Mesodermal cell (in vitro differentiated cells): ENCODE measurements around the gene TXNRD2.
A peak's percentile ranks its signal among the peaks of the same experiment; 100 is the strongest.

Source experiments
- H3K27ac ChIP-seq: 2 replicates; pipeline ENCODE4 v1.7.0; 2013; ENCODE audit warnings: mild to moderate bottlenecking, low read depth, low read length, moderate library complexity; ENCODE audit not compliant: severe bottlenecking
- H3K36me3 ChIP-seq: 2 replicates; pipeline ENCODE4 v1.7.1; 2013; ENCODE audit warnings: mild to moderate bottlenecking, low read length, moderate library complexity; ENCODE audit not compliant: control insufficient read depth, insufficient read depth
- H3K4me1 ChIP-seq: one replicate; pipeline ENCODE4 v1.7.1; 2013; ENCODE audit warnings: mild to moderate bottlenecking, low read length; ENCODE audit not compliant: insufficient read depth, control insufficient read depth, poor library complexity, severe bottlenecking
- H3K4me3 ChIP-seq: 2 replicates; pipeline ENCODE4 v1.7.0; 2013; ENCODE audit warnings: low read length, control low read depth, mild to moderate bottlenecking; ENCODE audit not compliant: insufficient read depth, poor library complexity, severe bottlenecking; ENCODE audit errors: extremely low read depth
- H3K9me3 ChIP-seq: 2 replicates; pipeline ENCODE4 v1.7.1; 2013; ENCODE audit warnings: mild to moderate bottlenecking, low read length, moderate library complexity; ENCODE audit not compliant: control insufficient read depth
- WGBS, 2 experiments: methylation state at CpG; one replicate each; pipeline ENCODE4 v1.1.5; 2013; ENCODE audit warnings: missing lambda C conversion rate in 2 of 2; ENCODE audit not compliant: insufficient coverage in 2 of 2; 5-methylcytosine and 5-hydroxymethylcytosine counted together

The TXNRD2 gene

DNA sequence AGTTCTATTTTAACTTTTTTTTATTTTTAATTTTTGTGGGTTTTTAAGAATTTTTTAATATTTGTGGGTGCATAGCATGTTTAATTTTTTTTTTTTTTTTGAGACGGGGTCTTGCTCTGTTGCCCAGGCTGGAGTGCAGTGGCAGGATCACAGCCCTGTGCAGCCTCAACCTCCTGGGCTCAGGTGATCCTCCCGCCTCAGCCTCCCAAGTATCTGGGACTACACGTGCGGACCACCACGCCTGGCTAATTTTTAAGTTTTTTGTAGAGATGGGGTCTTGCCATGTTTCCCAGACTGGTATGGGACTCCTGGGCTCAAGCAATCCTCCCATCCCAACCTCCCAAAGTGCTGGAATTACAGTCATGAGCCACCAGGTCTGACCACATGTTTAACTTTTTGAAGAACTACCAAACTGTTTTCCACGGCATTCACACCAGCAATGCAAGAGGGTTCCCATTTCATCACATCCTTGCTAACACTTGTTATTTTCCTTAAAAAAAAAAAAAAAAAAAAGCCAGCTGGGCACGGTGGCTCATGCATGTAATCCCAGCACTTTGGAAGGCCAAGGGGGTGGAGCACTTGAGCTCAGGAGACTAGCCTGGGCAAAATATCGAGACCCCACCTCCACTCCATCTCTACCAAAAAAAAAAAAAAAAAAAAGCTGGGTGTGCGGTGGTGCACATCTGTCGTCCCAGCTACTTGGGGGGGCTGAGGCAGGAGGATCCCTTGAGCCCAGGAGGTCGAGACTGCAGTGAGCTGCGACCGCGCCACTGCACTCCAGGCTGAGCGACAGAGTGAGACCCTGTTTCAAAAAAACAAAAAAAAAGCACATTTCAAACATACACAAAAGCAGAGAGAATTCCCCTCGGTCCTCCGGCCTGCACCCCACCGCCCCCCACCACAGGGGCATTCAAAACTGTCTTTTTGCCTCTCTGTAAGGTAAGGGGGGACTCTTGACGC is 16.7 kb upstream of the TXNRD2 start:
- Histone ChIP-seq H3K4me3 (peak overlapping the region; percentile 23), H3K27ac (no peak overlapping the region), H3K4me1 (peaks cover 14% of the 10 kb centered on the region), H3K36me3 (no peaks in the 10 kb centered on the region), H3K9me3 (no peaks in the 10 kb centered on the region)
- WGBS, 2 experiments, result 82 to 92% methylated on average over 9 to 12 of the region's 19 CpGs

DNA sequence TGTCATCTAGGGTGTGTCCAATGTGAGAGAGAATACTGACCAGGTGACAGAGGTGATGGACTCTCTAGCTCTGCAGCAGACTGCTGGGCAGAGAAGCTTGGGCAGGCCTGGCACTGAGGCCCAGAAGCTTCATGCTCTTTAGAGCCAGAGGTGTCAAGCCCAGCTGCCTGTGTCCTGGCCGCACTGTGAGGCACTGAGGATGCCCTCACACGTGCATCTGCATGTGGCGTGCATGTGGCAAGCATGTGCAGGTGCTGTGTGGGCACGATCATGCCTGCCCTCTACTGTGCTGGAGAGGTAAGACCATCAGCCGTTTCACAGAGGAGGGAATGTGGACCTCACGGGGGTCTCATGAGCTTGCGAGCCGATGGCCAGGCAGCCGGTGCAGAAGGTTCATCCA is 15.8 kb upstream of the TXNRD2 start:
- H3K27ac ChIP-seq, result no peak overlapping the region
- 92 to 95% methylated on average over 7 to 9 of the region's 9 CpGs for WGBS, 2 experiments

DNA sequence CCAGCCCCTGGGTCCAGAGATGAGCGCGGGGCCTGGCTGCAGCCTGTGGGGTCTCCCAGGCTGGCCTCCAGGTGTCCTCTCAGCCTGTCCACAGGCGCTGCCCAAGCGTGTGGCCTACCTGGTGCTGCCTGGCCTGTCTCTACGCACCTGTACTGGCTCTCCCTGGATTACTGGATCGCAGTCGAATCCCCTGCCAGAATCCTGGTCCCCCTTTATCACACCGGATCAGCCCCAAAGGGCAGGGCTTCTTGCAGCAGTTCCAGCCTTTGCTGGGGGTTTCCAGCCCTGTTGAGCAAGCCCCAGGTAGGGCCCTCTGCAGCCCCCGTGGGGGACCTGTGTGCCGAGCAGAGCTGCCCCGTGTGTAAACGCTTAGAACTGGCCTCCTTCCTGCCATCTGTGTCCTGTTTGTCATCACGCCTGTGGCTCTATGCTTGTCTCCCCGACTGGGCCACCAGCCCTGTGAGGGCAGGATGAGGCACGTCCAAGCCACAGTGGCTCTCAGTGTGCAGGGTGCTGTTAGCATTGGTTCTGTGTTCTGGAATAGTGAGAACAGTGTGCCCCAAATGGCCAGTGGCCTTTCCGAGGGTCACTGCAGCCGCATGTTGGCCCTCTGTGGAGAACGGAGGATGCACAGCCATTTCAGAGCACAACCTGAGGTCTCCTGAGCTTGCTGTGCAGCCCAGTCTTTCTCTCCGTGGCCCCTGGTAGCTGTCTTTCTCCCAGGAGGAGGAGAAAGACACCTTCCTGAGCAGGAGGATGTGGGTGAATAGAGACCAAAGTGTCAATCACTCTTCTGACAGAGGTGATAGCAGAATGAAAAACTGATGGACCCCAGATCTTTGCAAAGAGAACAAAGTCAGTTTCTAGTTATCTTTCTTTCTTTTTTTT is 13.9 kb upstream of the TXNRD2 start:
- H3K9me3 ChIP-seq, result no peaks in the 10 kb centered on the region

More for the DNA sequence above, 15.8 kb upstream of the TXNRD2 start:
- Histone ChIP-seq H3K36me3 (no peaks in the 10 kb centered on the region), H3K9me3 (no peaks in the 10 kb centered on the region), H3K4me1 (peaks cover 7% of the 10 kb centered on the region), H3K4me3 (no peak overlapping the region)

DNA sequence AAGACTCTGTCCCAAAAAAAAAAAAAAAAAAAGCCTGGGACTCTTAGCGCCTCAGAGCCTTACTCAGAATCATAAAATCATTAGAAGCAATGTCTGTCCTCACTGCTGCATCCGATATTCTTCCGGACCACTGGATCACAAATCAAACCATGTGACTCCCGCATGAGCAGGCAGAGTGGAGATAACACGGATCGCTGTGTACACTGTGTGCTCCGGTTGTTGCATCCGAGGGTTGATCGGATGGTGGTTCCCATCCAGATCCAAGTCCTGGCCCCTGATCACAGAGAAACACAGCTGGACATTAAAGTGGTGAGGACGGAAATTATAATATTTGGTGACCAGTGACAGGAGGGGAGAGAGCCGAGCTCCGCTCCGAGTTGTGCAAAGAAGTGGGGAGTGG is 9.7 kb upstream of the TXNRD2 start:
- 95% methylated on average over 12 of the region's 13 CpGs for WGBS, 2 experiments
- Histone ChIP-seq H3K36me3 (peaks cover 6% of the 10 kb centered on the region), H3K27ac (no peak overlapping the region), H3K4me1 (peaks cover 15% of the 10 kb centered on the region), H3K4me3 (no peak overlapping the region), H3K9me3 (no peaks in the 10 kb centered on the region)

More for the DNA sequence above, 13.9 kb upstream of the TXNRD2 start:
- Histone ChIP-seq H3K27ac (no peak overlapping the region), H3K4me3 (no peak overlapping the region), H3K36me3 (peaks cover 3% of the 10 kb centered on the region), H3K4me1 (peaks cover 11% of the 10 kb centered on the region)
- 93 to 96% methylated on average over 16 to 17 of the region's 19 CpGs for WGBS, 2 experiments

DNA sequence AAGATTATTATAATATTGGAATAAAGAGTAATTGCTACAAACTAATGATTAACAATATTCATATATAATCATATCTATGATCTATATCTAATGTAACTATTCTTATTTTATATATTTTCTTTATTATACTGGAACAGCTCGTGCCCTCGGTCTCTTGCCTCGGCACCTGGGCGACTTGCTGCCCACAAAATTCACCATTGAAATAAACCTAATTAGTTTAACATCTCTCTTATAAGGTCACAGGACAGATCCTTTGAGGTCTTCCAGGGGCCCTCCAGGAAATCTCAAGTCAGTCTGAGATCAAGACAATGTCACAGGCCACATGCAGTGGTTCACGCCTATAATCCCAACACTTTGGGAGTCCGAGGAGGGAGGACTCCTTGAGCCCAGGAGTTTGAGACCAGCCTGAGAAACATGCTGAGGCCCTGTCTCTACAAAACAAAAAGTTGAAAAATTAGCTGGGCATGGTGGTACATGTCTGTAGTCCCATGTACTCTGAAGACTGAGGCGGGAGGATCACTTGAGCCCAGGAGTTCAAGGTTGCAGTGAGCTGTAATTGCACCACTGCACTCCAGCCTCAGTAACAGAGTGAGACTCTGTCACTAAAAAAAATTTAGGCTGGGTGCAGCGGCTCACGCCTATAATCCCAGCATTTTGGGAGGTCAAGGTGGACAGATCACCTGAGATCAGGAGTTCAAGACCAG is 6.6 kb upstream of the TXNRD2 start:
- H3K4me1 ChIP-seq, result peaks cover 24% of the 10 kb centered on the region
- no peak overlapping the region for H3K27ac ChIP-seq
- 85 to 94% methylated on average over 7 to 9 of the region's 9 CpGs for WGBS, 2 experiments
- no peaks in the 10 kb centered on the region for H3K9me3 ChIP-seq
- peaks cover 6% of the 10 kb centered on the region for H3K36me3 ChIP-seq
- H3K4me3 ChIP-seq, result no peak overlapping the region

DNA sequence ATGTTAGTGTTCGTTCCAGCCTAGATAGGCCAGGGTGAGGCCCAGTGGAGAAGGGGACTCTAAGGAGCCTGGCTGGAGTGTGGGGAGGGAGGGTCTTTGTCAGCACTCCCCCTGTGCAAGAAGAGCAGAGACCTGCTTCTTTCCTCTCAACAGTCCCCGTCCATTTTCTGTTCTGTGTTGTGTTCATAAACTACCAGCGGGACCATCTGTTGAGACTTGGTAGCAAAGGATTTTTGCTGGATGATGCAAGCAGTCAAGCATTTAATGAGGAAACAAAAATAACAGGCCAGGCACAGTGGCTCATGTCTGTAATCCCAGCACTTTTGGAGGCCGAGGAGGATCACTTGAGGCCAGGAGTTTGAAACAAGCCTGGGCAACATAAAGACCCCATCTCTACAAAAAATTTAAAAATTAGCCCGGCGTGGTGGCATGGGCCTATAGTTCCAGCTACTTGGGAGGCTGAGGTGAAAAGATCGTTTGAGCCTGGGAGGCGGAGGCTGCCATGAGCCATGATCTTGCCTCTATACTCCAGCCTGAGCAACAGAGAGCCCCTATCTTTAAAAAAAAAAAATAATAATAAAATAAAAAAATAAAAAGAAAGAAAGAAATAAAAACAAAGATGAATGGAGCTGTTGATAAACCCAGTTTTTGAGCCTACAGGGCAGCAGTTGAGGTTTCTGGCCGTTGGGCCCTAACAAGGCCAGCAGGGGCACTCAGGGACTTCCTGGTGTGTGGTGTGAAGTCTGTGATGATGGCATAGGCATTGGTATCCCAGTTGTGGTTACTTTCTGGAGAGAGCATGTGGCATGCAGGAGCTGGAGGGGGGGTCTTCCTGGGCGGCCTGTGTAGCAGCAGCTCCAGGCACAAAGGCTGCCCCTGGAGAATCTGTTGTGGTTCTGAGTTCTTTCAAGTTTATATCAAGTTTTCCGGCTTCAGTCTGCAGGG is 1.7 kb upstream of the TXNRD2 start:
- H3K36me3 ChIP-seq, result no peaks in the 10 kb centered on the region
- H3K4me3 ChIP-seq, result peak overlapping the region; percentile 58
- H3K9me3 ChIP-seq, result no peaks in the 10 kb centered on the region
- H3K4me1 ChIP-seq, result peaks cover 21% of the 10 kb centered on the region
- WGBS, 2 experiments, result 61 to 80% methylated on average over 3 to 7 of the region's 11 CpGs
- H3K27ac ChIP-seq, result peak overlapping the region; percentile 97

DNA sequence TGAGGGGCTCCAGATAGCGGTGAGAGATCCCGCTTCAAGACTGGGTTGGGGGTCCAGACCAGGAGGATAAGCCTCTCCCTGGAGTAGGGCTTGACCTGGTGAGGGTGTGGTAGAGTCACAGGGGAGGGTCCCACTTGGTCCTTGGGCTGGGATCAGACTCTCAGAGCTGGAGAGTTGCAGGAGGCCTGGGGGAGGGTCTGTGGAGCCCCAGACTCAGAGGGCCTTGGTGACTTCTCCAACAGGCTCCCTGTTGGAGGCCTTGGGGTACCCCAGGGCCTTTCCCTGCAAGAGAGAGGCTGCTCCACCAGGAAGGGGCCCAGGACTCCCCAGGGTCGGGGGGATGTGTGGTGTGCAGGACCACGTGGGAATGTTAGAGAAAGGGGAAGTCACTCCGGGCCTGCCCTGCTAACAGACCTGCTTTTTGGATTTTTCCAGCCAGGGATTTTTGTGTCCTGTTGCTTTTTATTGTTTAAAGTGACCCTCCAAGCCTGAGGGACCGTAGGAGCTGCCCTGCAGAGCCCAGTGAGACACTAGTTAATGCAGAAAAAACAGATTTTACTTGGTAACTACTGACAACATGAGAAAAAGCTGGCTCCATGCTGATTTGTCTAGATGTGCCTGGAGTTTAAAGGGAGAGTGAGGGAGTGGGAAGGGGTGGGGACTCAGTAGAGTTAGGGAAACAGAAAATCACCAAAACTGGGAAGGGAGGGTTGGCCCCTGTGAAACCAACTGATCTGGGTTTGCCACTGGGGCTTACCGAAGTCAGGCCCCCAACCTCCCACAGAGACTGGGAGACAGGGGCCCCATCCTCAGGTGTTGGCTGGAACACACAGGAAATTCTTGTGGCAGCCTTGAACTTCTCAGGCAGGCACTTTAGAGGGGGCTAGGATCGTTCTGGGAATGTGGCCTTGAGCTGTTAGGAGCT is 801 bp upstream of the TXNRD2 start:
- 21 to 26% methylated on average over 6 to 8 of the region's 8 CpGs for WGBS, 2 experiments
- Histone ChIP-seq H3K36me3 (peaks cover 3% of the 10 kb centered on the region), H3K4me3 (peak overlapping the region; percentile 58), H3K27ac (peak overlapping the region; percentile 97), H3K4me1 (peaks cover 21% of the 10 kb centered on the region), H3K9me3 (peaks cover 5% of the 10 kb centered on the region)

DNA sequence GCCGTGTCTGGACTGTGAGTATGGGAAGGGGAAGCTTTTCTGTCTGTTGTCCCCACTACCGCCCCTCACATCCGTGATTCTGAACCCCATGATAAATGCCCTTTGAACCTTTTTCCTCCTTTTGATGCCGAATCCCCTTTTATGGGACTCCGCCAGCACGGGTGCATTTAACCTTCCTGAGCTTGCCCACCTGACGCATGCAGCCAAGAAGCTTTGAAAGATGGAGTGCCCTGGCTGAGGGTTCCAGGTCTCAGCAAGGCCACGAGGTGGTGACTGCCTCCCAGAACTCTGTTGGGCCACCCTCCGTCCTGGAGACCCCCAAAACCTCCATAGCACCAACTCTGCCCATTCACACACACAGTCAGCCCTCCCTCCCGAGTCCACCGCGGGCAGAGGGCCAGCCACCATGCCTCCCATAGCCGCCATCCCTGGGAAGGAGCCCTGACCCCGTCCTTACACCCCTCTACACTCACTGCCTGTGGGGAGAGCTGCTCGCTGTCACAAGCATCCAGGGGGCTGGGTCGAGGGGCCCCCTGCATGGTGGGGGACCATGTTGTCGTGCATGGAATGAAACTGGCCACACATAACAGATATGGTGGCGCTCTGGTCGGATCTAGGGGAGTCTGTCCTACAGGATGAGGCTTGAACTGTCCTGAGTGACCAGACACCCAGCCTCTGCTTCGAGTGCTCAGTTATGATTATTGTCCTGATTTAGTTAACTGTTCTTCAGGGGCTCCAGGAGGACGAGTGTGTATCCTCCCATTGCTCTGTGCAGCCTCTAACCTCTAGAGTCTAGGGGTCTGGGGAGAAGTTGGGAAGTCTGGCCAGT is 868 bp downstream of the TXNRD2 start:
- Histone ChIP-seq H3K36me3 (peaks cover 8% of the 10 kb centered on the region), H3K4me1 (peaks cover 18% of the 10 kb centered on the region), H3K27ac (no peak overlapping the region), H3K4me3 (peak overlapping the region; percentile 58), H3K9me3 (peaks cover 21% of the 10 kb centered on the region)
- 94 to 96% methylated on average over 14 to 17 of the region's 21 CpGs for WGBS, 2 experiments
